Liver (tissue), 9 donors: ENCODE results near the gene DTX3L. TPM values are rescaled to one million over a fixed set of nuclear protein-coding genes. Genes with fewer than 3 reads are reported as not detected.

Experiments
- DNase-seq: peaks from one replicate; pipeline ENCODE4 v3.0.0-alpha.2; 2017; ENCODE audit warnings: low spot score
- H3K27ac ChIP-seq, 2 donors: one replicate each; pipeline ENCODE4 v1.7.0; 2013; ENCODE audit warnings: inconsistent platforms in 2 of 2, low read length in 2 of 2, control low read depth in 1 of 2, low read depth in 1 of 2, mild to moderate bottlenecking in 1 of 2
- H3K27me3 ChIP-seq, 4 donors: one replicate each; pipeline versions ENCODE4 v1.6.1 to v1.7.0; 2013; ENCODE audit warnings: low read length in 3 of 4, inconsistent platforms in 1 of 4, mild to moderate bottlenecking in 1 of 4, moderate library complexity in 1 of 4; ENCODE audit not compliant: control insufficient read depth in 4 of 4, insufficient read depth in 4 of 4
- H3K36me3 ChIP-seq, 4 donors: one replicate each; pipeline versions ENCODE4 v1.6.1 to v1.7.0; 2013; ENCODE audit warnings: low read length in 3 of 4, mild to moderate bottlenecking in 3 of 4, low read depth in 1 of 4, moderate library complexity in 1 of 4; ENCODE audit not compliant: control insufficient read depth in 4 of 4, insufficient read depth in 3 of 4
- H3K4me1 ChIP-seq, 4 donors: one replicate each; pipeline versions ENCODE4 v1.6.1 to v1.7.0; 2013; ENCODE audit warnings: low read length in 3 of 4, mild to moderate bottlenecking in 3 of 4, moderate library complexity in 1 of 4; ENCODE audit not compliant: control insufficient read depth in 4 of 4, insufficient read depth in 4 of 4
- H3K4me3 ChIP-seq, 3 donors: one replicate each; pipeline versions ENCODE4 v1.6.1 to v1.7.0; 2013; ENCODE audit warnings: low read length in 3 of 3, control low read depth in 1 of 3, low read depth in 1 of 3, mild to moderate bottlenecking in 1 of 3
- H3K9ac ChIP-seq, 2 donors: one replicate each; pipeline ENCODE4 v1.7.0; 2013; ENCODE audit warnings: low read length in 2 of 2, mild to moderate bottlenecking in 2 of 2, moderate library complexity in 2 of 2, control low read depth in 1 of 2, low read depth in 1 of 2
- H3K9me3 ChIP-seq, 4 donors: one replicate each; pipeline versions ENCODE4 v1.6.1 to v1.7.0; 2013; ENCODE audit warnings: low read length in 3 of 4; ENCODE audit not compliant: control insufficient read depth in 4 of 4
- ATF3 ChIP-seq: IDR thresholded peaks from 2 replicates; pipeline ENCODE4 v1.6.1; 2016; ENCODE audit warnings: antibody characterized with exemption
- EGR1 ChIP-seq, 2 donors: IDR thresholded peaks; 2 replicates each; pipeline ENCODE4 v1.6.1; 2016 to 2018; ENCODE audit warnings: antibody characterized with exemption in 2 of 2, low read depth in 2 of 2
- FOXA1 ChIP-seq: IDR thresholded peaks from 2 replicates; pipeline ENCODE4 v1.6.1; 2016; ENCODE audit warnings: antibody characterized with exemption
- FOXA2 ChIP-seq: IDR thresholded peaks from 2 replicates; pipeline ENCODE4 v1.6.1; 2016; ENCODE audit warnings: antibody characterized with exemption
- GABPA ChIP-seq, 2 donors: IDR thresholded peaks in 1 of 2; conservative IDR thresholded peaks in 1 of 2; 2 replicates each; pipeline ENCODE4 v1.6.1; 2016; ENCODE audit warnings: antibody characterized with exemption in 2 of 2, mild to moderate bottlenecking in 1 of 2, moderate library complexity in 1 of 2
- HNF4A ChIP-seq, 2 donors: conservative IDR thresholded peaks; 2 replicates each; pipeline ENCODE4 v1.6.1; 2016; ENCODE audit warnings: antibody characterized with exemption in 2 of 2, mild to moderate bottlenecking in 2 of 2
- HNF4G ChIP-seq: IDR thresholded peaks from 2 replicates; pipeline ENCODE4 v1.6.1; 2016; ENCODE audit warnings: antibody characterized with exemption
- JUND ChIP-seq, 2 donors: IDR thresholded peaks; 2 replicates each; pipeline ENCODE4 v1.6.1; 2016; ENCODE audit warnings: antibody characterized with exemption in 2 of 2
- NR2F2 ChIP-seq: IDR thresholded peaks from 2 replicates; pipeline ENCODE4 v1.6.1; 2016; ENCODE audit warnings: antibody characterized with exemption
- RAD21 ChIP-seq, 2 donors: IDR thresholded peaks; 2 replicates each; pipeline ENCODE4 v1.6.1; 2016; ENCODE audit warnings: antibody characterized with exemption in 2 of 2, mild to moderate bottlenecking in 2 of 2
- REST ChIP-seq: IDR thresholded peaks from 2 replicates; pipeline ENCODE4 v1.6.1; 2016; ENCODE audit warnings: antibody characterized with exemption, mild to moderate bottlenecking
- RXRA ChIP-seq, 2 donors: IDR thresholded peaks; 2 replicates each; pipeline ENCODE4 v1.6.1; 2017 to 2018; ENCODE audit warnings: antibody characterized with exemption in 2 of 2, mild to moderate bottlenecking in 1 of 2
- SP1 ChIP-seq: IDR thresholded peaks from 2 replicates; pipeline ENCODE4 v1.6.1; 2018; ENCODE audit warnings: antibody characterized with exemption, mild to moderate bottlenecking
- TAF1 ChIP-seq: conservative IDR thresholded peaks from 2 replicates; pipeline ENCODE4 v1.6.1; 2016; ENCODE audit warnings: antibody characterized with exemption, mild to moderate bottlenecking
- YY1 ChIP-seq: IDR thresholded peaks from 2 replicates; pipeline ENCODE4 v1.6.1; 2016; ENCODE audit warnings: antibody characterized with exemption, mild to moderate bottlenecking
- ZBTB33 ChIP-seq: IDR thresholded peaks from 2 replicates; pipeline ENCODE4 v1.6.1; 2016; ENCODE audit warnings: antibody characterized with exemption
- WGBS: extraction: QIAGEN DNeasy Blood & Tissue Kit; methylation state at CpG from one replicate; pipeline ENCODE4 v1.1.7; 2013; 5-methylcytosine and 5-hydroxymethylcytosine counted together
- polyA plus RNA-seq, 2 donors: library from polyadenylated mRNA; stranded (reverse) in 1 of 2; unstranded in 1 of 2; fragments of 200-250 nt in 1 of 2; fragments of >200 nt in 1 of 2; fragmentation: Nextera tagmentation in 1 of 2; extraction: Ambion mirVana in 1 of 2; gene quantifications; one replicate each; pipeline versions ENCODE4 v1.2.1 to v1.2.3, GENCODE V29; 2013 to 2015
- total RNA-seq, 2 donors: library from RNA; depleted of rRNA; stranded (reverse); fragments of >200 nt; gene quantifications; one replicate each; pipeline ENCODE4 v1.2.3, GENCODE V29; 2014
- TF ChIP-seq, protein P1 (sequence below): IDR thresholded peaks from 2 replicates; pipeline ENCODE4 v1.6.1; 2016; ENCODE audit warnings: antibody characterized with exemption
- donor health status: healthy.
- donor health status: healthy.
- donor health status: healthy.
- donor health status: healthy.
- donor health status: healthy.

DTX3L gene
- total and polyA plus RNA-seq, 4 donors = 16.9 to 44.5 (median 23.5) TPM

- no peak for DNase-seq
- Histone ChIP-seq H3K27ac (no peak overlapping the region), H3K9ac (no peak overlapping the region), H3K36me3 (peaks cover 3 to 14% (median 4%) of the 10 kb centered on the region in 4 donors), H3K4me3 (no peak overlapping the region), H3K9me3 (no peaks in the 10 kb centered on the region), H3K27me3 (no peaks in the 10 kb centered on the region), H3K4me1 (peaks cover 4 to 12% (median 9%) of the 10 kb centered on the region in 4 donors)
- TF ChIP-seq NR2F2 (no peak), ATF3 (peak; percentile 35), TAF1 (no peak), HNF4A (conservative IDR thresholded peaks at IDR 0.05) (peak; percentile 14 to 18)
- WGBS = 76% methylated on average over 8 of the region's 8 CpGs
These were observed 12.2 kb downstream of the DTX3L start for GRCh38 chr3:122576174-122576940.

DNA sequence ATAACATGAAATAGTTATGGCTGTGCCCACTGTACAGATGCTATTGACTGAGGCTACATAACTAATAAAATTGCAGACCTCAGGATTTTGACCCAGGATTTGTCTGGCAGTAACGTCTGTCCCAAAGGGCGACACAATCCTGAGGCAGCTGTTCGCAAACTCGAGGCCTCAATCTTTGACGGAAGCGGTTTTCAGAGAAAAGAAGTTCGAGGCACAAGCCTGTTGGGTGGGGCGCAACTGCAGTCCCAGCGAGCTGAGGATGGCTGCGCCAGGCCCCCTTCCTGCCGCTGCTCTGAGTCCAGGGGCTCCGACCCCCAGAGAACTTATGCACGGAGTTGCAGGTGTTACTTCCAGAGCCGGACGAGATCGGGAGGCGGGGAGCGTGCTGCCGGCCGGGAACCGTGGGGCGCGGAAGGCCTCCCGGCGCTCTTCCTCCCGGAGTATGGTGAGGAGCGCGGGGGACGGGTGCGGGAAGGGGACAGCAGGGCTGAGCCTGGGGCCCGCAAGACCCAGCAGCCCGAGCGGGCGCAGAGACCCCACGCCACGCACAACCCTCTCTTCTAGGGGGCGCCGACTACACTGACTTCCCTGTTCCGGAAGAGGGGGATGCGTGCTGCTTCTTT, 13.4 kb downstream of the DTX3L start, which contains the start of gene PARP15:
PARP15 (plus strand) TSS at position 242 of the 623 bp plus-strand sequence; CDS start at position 260, 18 bp downstream.
- peak; percentile 58 for DNase-seq
- H3K27ac ChIP-seq = no peak within 1 kb of the TSS
- H3K4me3 ChIP-seq = peak within 1 kb of the TSS; percentile 33 to 57 (median 45)
- peaks cover 0 to 5% (median under 1%) of the 10 kb centered on the region in 4 donors for H3K36me3 ChIP-seq
- H3K27me3 ChIP-seq = no peaks in the 10 kb centered on the region
- WGBS = 20% methylated on average over 40 of the region's 40 CpGs
- H3K9ac ChIP-seq = peak within 1 kb of the TSS in 1 of 2 donors; percentile 36
- TF ChIP-seq FOXA2 = no peak
- TF ChIP-seq, protein P1, sequence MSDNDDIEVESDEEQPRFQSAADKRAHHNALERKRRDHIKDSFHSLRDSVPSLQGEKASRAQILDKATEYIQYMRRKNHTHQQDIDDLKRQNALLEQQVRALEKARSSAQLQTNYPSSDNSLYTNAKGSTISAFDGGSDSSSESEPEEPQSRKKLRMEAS = no peak
- no peak for TF ChIP-seq SP1
- TF ChIP-seq JUND (IDR thresholded peaks at IDR 0.05) = no peak
- TF ChIP-seq RXRA (IDR thresholded peaks at IDR 0.05) = no peak
- TF ChIP-seq EGR1 (IDR thresholded peaks at IDR 0.05; ENCODE audit: low read depth in 2 of 2) = no peak
- TF ChIP-seq HNF4G = no peak
- no peak for TF ChIP-seq FOXA1
- peaks cover 0 to 7% (median 4%) of the 10 kb centered on the region in 4 donors for H3K9me3 ChIP-seq
- H3K4me1 ChIP-seq = peaks cover 4 to 12% (median 9%) of the 10 kb centered on the region in 4 donors

DNA sequence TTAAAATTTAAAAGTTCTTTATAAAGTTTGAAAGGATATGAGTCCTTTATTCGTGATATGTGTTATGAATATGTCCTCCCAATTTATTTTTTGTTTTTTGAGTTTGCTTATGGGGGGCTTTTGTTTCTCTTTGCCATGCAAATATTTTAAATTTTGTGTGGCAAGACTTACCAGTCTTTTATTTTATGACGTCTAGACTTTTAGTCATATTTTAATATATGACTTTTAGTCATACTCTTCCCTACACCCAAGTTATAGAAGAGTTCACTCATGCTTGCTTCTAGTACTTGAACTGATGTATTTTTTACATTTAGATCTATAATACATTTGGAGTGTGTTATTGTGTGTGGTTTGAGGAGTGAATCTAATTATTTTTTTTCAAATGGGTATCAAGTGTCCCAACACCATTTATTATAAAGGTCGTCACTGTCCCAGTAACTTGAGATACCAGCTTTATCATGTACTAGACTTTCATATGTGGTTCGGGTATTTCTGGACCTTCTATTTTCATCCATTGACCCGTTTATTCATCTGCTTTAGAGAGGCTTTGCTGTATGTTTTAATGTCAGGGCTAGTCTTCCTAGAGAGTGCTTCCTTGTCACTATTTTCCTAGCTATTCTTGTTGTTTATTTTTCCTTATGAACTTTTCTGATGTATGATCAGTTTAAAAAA, 14.1 kb downstream of the DTX3L start:
- H3K9ac ChIP-seq = peak overlapping the region in 1 of 2 donors; percentile 36
- H3K36me3 ChIP-seq = peaks cover 0 to 5% (median under 1%) of the 10 kb centered on the region in 4 donors
- peaks cover 0 to 7% (median 4%) of the 10 kb centered on the region in 4 donors for H3K9me3 ChIP-seq
- no peaks in the 10 kb centered on the region for H3K27me3 ChIP-seq
- H3K4me3 ChIP-seq = peak overlapping the region in 1 of 3 donors; percentile 57
- H3K4me1 ChIP-seq = peaks cover 2 to 6% (median 5%) of the 10 kb centered on the region in 4 donors
- H3K27ac ChIP-seq = no peak overlapping the region
- WGBS = 69% methylated on average over 5 of the region's 5 CpGs
- no peak for DNase-seq
- no peak for TF ChIP-seq FOXA1
- TF ChIP-seq EGR1 (IDR thresholded peaks at IDR 0.05; ENCODE audit: low read depth in 2 of 2) = no peak
- TF ChIP-seq REST = no peak
- TF ChIP-seq ATF3 = no peak
- TF ChIP-seq FOXA2 = no peak
- no peak for TF ChIP-seq JUND (IDR thresholded peaks at IDR 0.05)
- TF ChIP-seq SP1 = no peak
- TF ChIP-seq, protein P1 = no peak
- no peak for TF ChIP-seq YY1
- no peak for TF ChIP-seq RAD21 (IDR thresholded peaks at IDR 0.05)
- no peak for TF ChIP-seq GABPA (IDR thresholded peaks at IDR 0.05 in 1 of 2, conservative IDR thresholded peaks at IDR 0.05 in 1 of 2)
- TF ChIP-seq ZBTB33 = no peak
